Stomach (tissue), 4 donors: Measurements from ENCODE around the gene NOMO2.
"Not testable (repeated sequence)": the region's sequence is repeated elsewhere in the genome, so short reads cannot be mapped to it uniquely, and the experiment has no call there.

ENCODE experiments used
- CTCF ChIP-seq, 7 experiments: fragments of 450-650 bp in 4 of 7; fragments of 200-600 bp in 3 of 7; sonication (generic) in 3 of 7; IDR thresholded peaks; one replicate each; pipeline ENCODE4 v1.5.1; 2016 to 2019; ENCODE audit warnings: antibody characterized with exemption in 7 of 7, control low read depth in 2 of 7, mild to moderate bottlenecking in 1 of 7
- EP300 ChIP-seq: sonication (generic); formaldehyde crosslinking; IDR thresholded peaks from one replicate; pipeline ENCODE4 v1.6.1; 2017; ENCODE audit warnings: antibody characterized with exemption
- POLR2AphosphoS5 ChIP-seq, 3 donors: sonication (generic); formaldehyde crosslinking; IDR thresholded peaks; one replicate each; pipeline ENCODE4 v1.6.1; 2016; ENCODE audit warnings: antibody characterized with exemption in 3 of 3

DNA sequence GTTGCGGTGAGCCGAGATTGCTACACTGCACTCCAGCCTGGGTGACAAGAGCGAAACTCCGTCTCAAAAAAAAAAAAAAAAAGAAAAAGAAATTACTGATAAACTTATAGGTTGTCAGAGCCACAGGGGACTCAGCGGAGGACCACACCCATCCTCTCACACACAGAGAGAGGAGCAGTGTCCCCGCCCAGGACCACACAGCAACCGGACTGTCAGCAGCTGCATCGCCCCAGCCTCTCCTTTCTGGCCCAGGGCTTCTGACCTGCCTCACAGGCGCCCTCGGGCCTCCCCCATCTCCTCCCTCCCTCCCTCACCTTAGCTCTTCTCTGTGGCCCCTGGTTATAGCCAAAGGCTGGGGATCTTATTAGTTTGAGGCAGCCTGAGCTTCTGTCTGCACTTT, 27.9 kb upstream of the NOMO2 start:
- TF ChIP-seq CTCF (IDR thresholded peaks at IDR 0.05); EP300; POLR2AphosphoS5 (IDR thresholded peaks at IDR 0.05): not testable (repeated sequence)
